Measurements from ENCODE around the gene ADAM23. TPM values are rescaled to one million over a fixed set of nuclear protein-coding genes. Genes with fewer than 3 reads are reported as not detected.

ADAM23 gene
- polyA plus RNA-seq, 1 donor (not counting 4 experiments of a cell fraction or from before 2014, with no cell fraction given), result 1.3 TPM

DNA sequence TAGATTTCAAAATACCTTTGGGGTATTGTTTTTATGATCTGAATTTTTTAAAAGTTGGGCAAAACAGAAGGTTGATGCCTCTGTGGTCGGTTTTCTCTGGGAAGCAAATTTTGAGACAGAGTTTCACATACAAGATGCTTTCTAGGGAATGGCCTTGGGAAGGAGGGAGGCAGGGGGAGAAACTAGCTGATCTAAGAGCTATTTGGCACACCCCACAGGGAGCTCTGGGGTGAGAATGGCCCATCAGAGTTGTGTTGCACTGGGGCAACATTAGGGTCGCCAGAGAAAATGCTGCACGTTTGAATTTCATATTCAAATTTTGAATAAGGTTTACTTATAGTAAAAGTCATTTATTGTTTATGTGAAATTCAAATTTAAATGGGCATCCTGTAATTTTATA is 11.9 kb upstream of the ADAM23 start:
- no peaks in the 10 kb centered on the region for H3K9me1 ChIP-seq (ENCODE audit: control insufficient read depth, extremely low read depth, insufficient read depth, low read length)
- no peaks in the 10 kb centered on the region for H3K9me3 ChIP-seq (ENCODE audit: control insufficient read depth, low read depth, low read length)
- H3K27ac ChIP-seq (ENCODE audit: control insufficient read depth, insufficient read depth, low read length), result no peak overlapping the region
- TF ChIP-seq EZH2 (IDR thresholded peaks at IDR 0.05; ENCODE audit: low read length), result no peak
- TF ChIP-seq, protein P1, sequence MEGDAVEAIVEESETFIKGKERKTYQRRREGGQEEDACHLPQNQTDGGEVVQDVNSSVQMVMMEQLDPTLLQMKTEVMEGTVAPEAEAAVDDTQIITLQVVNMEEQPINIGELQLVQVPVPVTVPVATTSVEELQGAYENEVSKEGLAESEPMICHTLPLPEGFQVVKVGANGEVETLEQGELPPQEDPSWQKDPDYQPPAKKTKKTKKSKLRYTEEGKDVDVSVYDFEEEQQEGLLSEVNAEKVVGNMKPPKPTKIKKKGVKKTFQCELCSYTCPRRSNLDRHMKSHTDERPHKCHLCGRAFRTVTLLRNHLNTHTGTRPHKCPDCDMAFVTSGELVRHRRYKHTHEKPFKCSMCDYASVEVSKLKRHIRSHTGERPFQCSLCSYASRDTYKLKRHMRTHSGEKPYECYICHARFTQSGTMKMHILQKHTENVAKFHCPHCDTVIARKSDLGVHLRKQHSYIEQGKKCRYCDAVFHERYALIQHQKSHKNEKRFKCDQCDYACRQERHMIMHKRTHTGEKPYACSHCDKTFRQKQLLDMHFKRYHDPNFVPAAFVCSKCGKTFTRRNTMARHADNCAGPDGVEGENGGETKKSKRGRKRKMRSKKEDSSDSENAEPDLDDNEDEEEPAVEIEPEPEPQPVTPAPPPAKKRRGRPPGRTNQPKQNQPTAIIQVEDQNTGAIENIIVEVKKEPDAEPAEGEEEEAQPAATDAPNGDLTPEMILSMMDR (optimal IDR thresholded peaks at IDR 0.05 in 1 of 3, IDR thresholded peaks at IDR 0.05 in 1 of 3, conservative IDR thresholded peaks at IDR 0.05 in 1 of 3; ENCODE audit: extremely low read depth in 1 of 3, insufficient read depth in 2 of 3, low read length in 3 of 3), result no peak
- dilution Hi-C loops (cut with MboI; ENCODE audit: extremely low pct_ligation_motif_present, low sequenced_read_pairs), result no loop called here
- H3K4me2 ChIP-seq (ENCODE audit: control insufficient read depth, extremely low read depth, insufficient read depth, low read depth, low read length), result no peak overlapping the region
- H3K79me2 ChIP-seq (ENCODE audit: control insufficient read depth, insufficient read depth, low read length), result no peaks in the 10 kb centered on the region
- no peaks in the 10 kb centered on the region for H3K4me1 ChIP-seq (ENCODE audit: control insufficient read depth, extremely low read depth, insufficient read depth, low read length)
- H3K9ac ChIP-seq (ENCODE audit: control insufficient read depth, extremely low read depth, insufficient read depth, low read length), result no peak overlapping the region
- no peaks in the 10 kb centered on the region for H4K20me1 ChIP-seq (ENCODE audit: control insufficient read depth, extremely low read depth, insufficient read depth, low read length)
- no peak overlapping the region for H2AFZ ChIP-seq (ENCODE audit: control insufficient read depth, low read length)
- FAIRE-seq (no peak), DNase-seq (ENCODE audit: low read depth, low spot score) (no peak)
- H3K36me3 ChIP-seq (ENCODE audit: control insufficient read depth in 2 of 2, extremely low read depth in 1 of 2, insufficient read depth in 2 of 2, low read length in 2 of 2), result no peaks in the 10 kb centered on the region
- H3K27me3 ChIP-seq (ENCODE audit: control insufficient read depth, extremely low read depth, insufficient read depth, low read length), result no peaks in the 10 kb centered on the region
- no peak overlapping the region for H3K4me3 ChIP-seq (ENCODE audit: control insufficient read depth in 2 of 3, extremely low read depth in 1 of 3, insufficient read depth in 2 of 3, low read depth in 1 of 3, low read length in 3 of 3)

DNA sequence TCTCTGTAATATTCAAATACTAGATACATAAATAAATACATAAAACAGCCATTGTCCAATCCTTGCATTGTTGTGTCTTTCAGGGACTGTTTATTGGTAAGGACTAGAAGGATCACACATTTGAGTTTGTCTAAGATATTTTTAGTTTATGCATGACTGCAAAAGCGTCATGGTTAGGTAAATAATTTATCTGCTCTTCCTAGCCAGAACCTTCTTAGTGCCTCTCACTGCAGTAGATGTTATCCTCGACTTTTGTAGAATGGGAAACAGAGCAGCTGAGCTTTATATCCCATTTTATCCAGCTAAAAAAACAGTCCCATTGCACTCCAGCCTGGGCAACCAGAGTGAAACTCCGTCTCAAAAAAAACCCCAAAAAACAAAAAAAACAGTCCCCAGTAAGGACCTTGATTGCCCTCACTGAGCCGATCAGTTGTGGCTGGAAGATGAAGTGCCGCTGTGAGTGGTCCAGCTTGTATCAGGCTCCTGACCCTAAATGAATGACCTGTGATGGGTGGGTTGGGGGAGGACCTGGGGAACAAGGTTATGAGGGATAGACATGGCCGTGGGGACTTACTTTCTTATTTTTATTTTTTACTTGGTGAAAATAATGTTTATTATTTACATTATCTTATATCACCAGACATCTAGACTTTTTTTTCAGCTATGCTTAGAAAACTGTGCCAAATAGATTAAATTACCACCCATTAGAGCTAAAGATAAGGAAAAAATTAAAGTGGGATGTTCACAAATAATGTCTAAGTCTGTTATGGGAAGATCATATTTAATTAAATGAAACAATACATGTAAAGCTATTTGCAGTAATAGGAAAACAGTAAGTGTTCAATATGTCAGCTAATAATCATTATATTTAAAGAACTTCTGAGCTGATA is 10.9 kb upstream of the ADAM23 start:
- Histone ChIP-seq H3K27ac (ENCODE audit: control insufficient read depth, insufficient read depth, low read length) (no peak overlapping the region), H3K9me3 (ENCODE audit: control insufficient read depth, low read depth, low read length) (no peaks in the 10 kb centered on the region), H3K9me1 (ENCODE audit: control insufficient read depth, extremely low read depth, insufficient read depth, low read length) (no peaks in the 10 kb centered on the region), H3K4me1 (ENCODE audit: control insufficient read depth, extremely low read depth, insufficient read depth, low read length) (no peaks in the 10 kb centered on the region), H3K79me2 (ENCODE audit: control insufficient read depth, insufficient read depth, low read length) (no peaks in the 10 kb centered on the region), H3K9ac (ENCODE audit: control insufficient read depth, extremely low read depth, insufficient read depth, low read length) (no peak overlapping the region), H4K20me1 (ENCODE audit: control insufficient read depth, extremely low read depth, insufficient read depth, low read length) (no peaks in the 10 kb centered on the region), H3K36me3 (ENCODE audit: control insufficient read depth in 2 of 2, extremely low read depth in 1 of 2, insufficient read depth in 2 of 2, low read length in 2 of 2) (no peaks in the 10 kb centered on the region), H3K27me3 (ENCODE audit: control insufficient read depth, extremely low read depth, insufficient read depth, low read length) (no peaks in the 10 kb centered on the region), H3K4me3 (ENCODE audit: control insufficient read depth in 2 of 3, extremely low read depth in 1 of 3, insufficient read depth in 2 of 3, low read depth in 1 of 3, low read length in 3 of 3) (no peak overlapping the region), H3K4me2 (ENCODE audit: control insufficient read depth, extremely low read depth, insufficient read depth, low read depth, low read length) (no peak overlapping the region), H2AFZ (ENCODE audit: control insufficient read depth, low read length) (no peak overlapping the region)
- no peak for TF ChIP-seq EZH2 (IDR thresholded peaks at IDR 0.05; ENCODE audit: low read length)
- dilution Hi-C loops (cut with MboI; ENCODE audit: extremely low pct_ligation_motif_present, low sequenced_read_pairs), result no loop called here
- FAIRE-seq (no peak), DNase-seq (ENCODE audit: low read depth, low spot score) (no peak)

Measured in keratinocyte (primary cell).